HG02763 (cell line): ENCODE measurements around the gene TAF1B.

Experiments
- ATAC-seq: cut with Tn5 transposase; IDR thresholded peaks from one replicate; pipeline ENCODE4 v1.9.1; 2021; ENCODE audit warnings: mild to moderate bottlenecking, moderate library complexity; ENCODE audit not compliant: unreplicated experiment

Gene TAF1B

DNA sequence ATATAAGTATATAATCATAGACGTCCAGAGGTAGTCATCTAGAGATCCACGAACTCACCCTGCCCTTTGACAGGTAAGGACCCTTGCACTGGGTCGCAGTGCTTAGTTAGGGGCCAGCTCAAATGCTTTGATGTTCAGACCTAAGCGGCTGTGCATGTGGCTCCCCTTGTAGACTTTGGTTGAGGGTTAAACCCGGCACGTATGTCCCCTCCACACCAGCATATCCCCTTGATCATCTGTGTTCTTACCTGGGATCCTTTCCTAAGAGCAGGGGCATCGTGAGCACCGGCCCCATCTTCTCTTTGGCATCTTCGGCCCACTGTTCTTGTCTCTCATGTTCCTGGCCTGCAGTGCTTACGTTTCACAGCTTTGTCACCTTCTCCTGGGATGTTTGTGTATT lies 139.6 kb downstream of the TAF1B start:
- no peak for ATAC-seq

DNA sequence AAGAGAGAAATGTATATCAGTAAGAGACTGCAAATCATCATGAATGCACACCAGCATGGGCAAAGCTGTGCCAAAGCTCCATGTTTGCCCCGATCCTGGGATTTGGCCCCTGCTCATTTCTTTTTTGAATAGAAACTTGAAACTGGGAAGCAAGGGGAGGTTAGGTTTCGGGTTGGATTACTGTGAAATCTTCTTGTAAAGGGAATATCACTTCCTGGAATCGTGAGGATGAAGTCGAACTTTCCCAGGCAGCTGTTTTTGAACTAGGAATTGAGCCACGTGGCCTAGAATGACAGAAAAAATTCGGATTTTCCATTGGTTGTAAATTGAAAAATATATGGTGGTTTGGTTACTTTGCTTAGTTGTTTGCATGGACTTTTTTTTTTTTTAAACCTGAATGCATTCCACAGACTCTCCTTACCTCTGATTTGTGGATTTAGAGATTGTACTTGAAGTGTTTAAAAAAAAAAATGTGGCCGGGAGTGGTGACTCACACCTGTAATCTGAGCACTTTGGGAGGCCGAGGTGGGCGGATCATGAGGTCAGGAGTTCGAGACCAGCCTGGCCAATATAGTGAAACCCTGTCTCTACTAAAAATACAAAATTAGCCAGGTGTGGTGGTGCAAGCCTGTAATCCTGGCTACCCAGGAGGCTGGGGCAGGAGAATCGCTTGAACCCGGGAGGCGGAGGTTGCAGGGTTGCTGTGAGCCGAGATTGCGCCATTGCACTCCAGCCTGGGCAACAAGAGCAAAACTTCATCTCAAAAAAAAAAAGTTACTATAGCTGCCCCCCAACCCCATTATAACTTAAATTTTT lies 140.3 kb downstream of the TAF1B start:
- ATAC-seq: no peak
